Mesenchymal stem cell (in vitro differentiated cells and primary cell): ENCODE results near the gene C6orf62.

Experiments
- DNase-seq: peaks from one replicate; pipeline ENCODE4 v3.0.0-alpha.2; 2013
- H2AFZ ChIP-seq: one replicate; pipeline ENCODE4 v1.6.1; 2013; ENCODE audit warnings: low read depth, mild to moderate bottlenecking, control low read depth, inconsistent platforms, low read length, moderate library complexity
- H2AK5ac ChIP-seq: 2 replicates; pipeline ENCODE4 v1.6.1; 2013; ENCODE audit warnings: low read length, moderate library complexity, mild to moderate bottlenecking, inconsistent platforms; ENCODE audit not compliant: severe bottlenecking
- H2BK120ac ChIP-seq: one replicate; pipeline ENCODE4 v1.6.1; 2013; ENCODE audit warnings: low read depth, mild to moderate bottlenecking, inconsistent platforms, low read length, moderate library complexity
- H2BK12ac ChIP-seq, 2 experiments: one replicate each; pipeline ENCODE4 v1.6.1; 2013; ENCODE audit warnings: inconsistent platforms in 2 of 2, low read length in 2 of 2, mild to moderate bottlenecking in 2 of 2, moderate library complexity in 2 of 2, control low read depth in 1 of 2
- H2BK15ac ChIP-seq: one replicate; pipeline ENCODE4 v1.6.1; 2013; ENCODE audit warnings: mild to moderate bottlenecking, low read depth, inconsistent platforms; ENCODE audit not compliant: poor library complexity, severe bottlenecking
- H2BK5ac ChIP-seq: 2 replicates; pipeline ENCODE4 v1.6.1; 2013; ENCODE audit warnings: low read depth, mild to moderate bottlenecking, low read length, control low read depth, inconsistent platforms; ENCODE audit not compliant: poor library complexity, severe bottlenecking
- H3K14ac ChIP-seq, 2 experiments: one replicate each; pipeline ENCODE4 v1.6.1; 2013; ENCODE audit warnings: inconsistent platforms in 2 of 2, low read length in 2 of 2, control low read depth in 1 of 2, mild to moderate bottlenecking in 1 of 2, moderate library complexity in 1 of 2
- H3K18ac ChIP-seq, 2 experiments: one replicate each; pipeline ENCODE4 v1.6.1; 2013; ENCODE audit warnings: inconsistent platforms in 2 of 2, low read length in 2 of 2, control low read depth in 1 of 2, low read depth in 1 of 2, mild to moderate bottlenecking in 1 of 2
- H3K23ac ChIP-seq, 2 experiments: one replicate each; pipeline ENCODE4 v1.6.1; 2013; ENCODE audit warnings: inconsistent platforms in 2 of 2, low read length in 2 of 2, mild to moderate bottlenecking in 2 of 2, moderate library complexity in 2 of 2, control low read depth in 1 of 2
- H3K27ac ChIP-seq: 2 replicates; pipeline ENCODE4 v1.5.1; 2013; ENCODE audit warnings: mild to moderate bottlenecking, moderate library complexity, low read length, control low read depth, inconsistent platforms; ENCODE audit not compliant: poor library complexity, severe bottlenecking
- H3K27me3 ChIP-seq, 2 experiments: 2 replicates each; pipeline versions ENCODE4 v1.6.1 to v1.7.0; 2013; ENCODE audit warnings: low read length in 2 of 2, mild to moderate bottlenecking in 2 of 2, moderate library complexity in 2 of 2, control low read depth in 1 of 2, inconsistent platforms in 1 of 2; ENCODE audit not compliant: control insufficient read depth in 1 of 2, insufficient read depth in 1 of 2
- H3K36me3 ChIP-seq, 2 experiments: 2 replicates each; pipeline versions ENCODE4 v1.6.1 to v1.7.0; 2013; ENCODE audit warnings: low read length in 2 of 2, control low read depth in 1 of 2, inconsistent platforms in 1 of 2, low read depth in 1 of 2, mild to moderate bottlenecking in 1 of 2; ENCODE audit not compliant: insufficient read depth in 2 of 2, control insufficient read depth in 1 of 2
- H3K4ac ChIP-seq, 2 experiments: one replicate each; pipeline ENCODE4 v1.6.1; 2013; ENCODE audit warnings: inconsistent platforms in 2 of 2, low read length in 2 of 2, mild to moderate bottlenecking in 2 of 2, moderate library complexity in 2 of 2, control low read depth in 1 of 2, low read depth in 1 of 2
- H3K4me1 ChIP-seq: 2 replicates; pipeline ENCODE4 v1.6.1; 2013; ENCODE audit warnings: low read depth, low read length, control low read depth; ENCODE audit not compliant: control insufficient read depth, insufficient read depth
- H3K4me2 ChIP-seq: 2 replicates; pipeline ENCODE4 v1.6.1; 2013; ENCODE audit warnings: low read length, mild to moderate bottlenecking, inconsistent platforms; ENCODE audit not compliant: poor library complexity, severe bottlenecking
- H3K4me3 ChIP-seq, 2 experiments: 2 replicates each; pipeline versions ENCODE4 v1.5.1 to v1.7.0; 2013; ENCODE audit warnings: low read length in 2 of 2, mild to moderate bottlenecking in 2 of 2, control low read depth in 1 of 2, low read depth in 1 of 2; ENCODE audit not compliant: insufficient read depth in 1 of 2
- H3K79me1 ChIP-seq: replicated peaks from 2 replicates; pipeline ENCODE4 v1.6.1; 2013; ENCODE audit warnings: mild to moderate bottlenecking, control low read depth, low read length, inconsistent platforms; ENCODE audit not compliant: poor library complexity, severe bottlenecking
- H3K9ac ChIP-seq: 2 replicates; pipeline ENCODE4 v1.7.0; 2013; ENCODE audit warnings: mild to moderate bottlenecking, low read length, moderate library complexity
- H3K9me3 ChIP-seq: 2 replicates; pipeline ENCODE4 v1.7.0; 2013; ENCODE audit warnings: mild to moderate bottlenecking, low read length; ENCODE audit not compliant: control insufficient read depth
- H4K8ac ChIP-seq: one replicate; pipeline ENCODE4 v1.6.1; 2013; ENCODE audit warnings: inconsistent platforms, mild to moderate bottlenecking, low read length, moderate library complexity
- H4K91ac ChIP-seq: one replicate; pipeline ENCODE4 v1.6.1; 2013; ENCODE audit warnings: mild to moderate bottlenecking, low read length, inconsistent platforms
- WGBS: methylation state at CpG from one replicate; pipeline ENCODE4 v1.1.7; 2013; ENCODE audit warnings: mixed read lengths; 5-methylcytosine and 5-hydroxymethylcytosine counted together

C6orf62 gene

GRCh38 chr6:24760210-24760609 is 41.3 kb upstream of the C6orf62 start:
- Histone ChIP-seq H3K79me1 (no peaks in the 10 kb centered on the region), H2BK120ac (no peak overlapping the region), H2AK5ac (no peak overlapping the region), H3K4me1 (no peaks in the 10 kb centered on the region), H3K4me2 (no peak overlapping the region), H3K23ac (no peak overlapping the region), H3K18ac (no peak overlapping the region), H2BK5ac (no peak overlapping the region), H3K9me3 (no peaks in the 10 kb centered on the region), H2BK12ac (no peak overlapping the region), H4K8ac (no peak overlapping the region), H3K4ac (no peak overlapping the region), H3K36me3 (no peaks in the 10 kb centered on the region), H2AFZ (no peak overlapping the region), H3K4me3 (no peak overlapping the region), H3K27me3 (no peaks in the 10 kb centered on the region), H4K91ac (no peak overlapping the region), H3K14ac (no peak overlapping the region), H3K27ac (no peak overlapping the region), H3K9ac (no peak overlapping the region), H2BK15ac (no peak overlapping the region)
- no peak for DNase-seq
- 96% methylated on average over 5 of the region's 5 CpGs for WGBS

GRCh38 chr6:24759718-24760117 is 40.8 kb upstream of the C6orf62 start:
- Histone ChIP-seq H3K4me1 (no peaks in the 10 kb centered on the region), H3K23ac (no peak overlapping the region), H3K9me3 (no peaks in the 10 kb centered on the region), H2BK12ac (no peak overlapping the region), H4K8ac (no peak overlapping the region), H2BK120ac (no peak overlapping the region), H3K14ac (no peak overlapping the region), H3K36me3 (no peaks in the 10 kb centered on the region), H4K91ac (no peak overlapping the region), H2BK15ac (no peak overlapping the region), H3K27me3 (no peaks in the 10 kb centered on the region), H3K18ac (no peak overlapping the region), H3K9ac (no peak overlapping the region), H3K4ac (no peak overlapping the region), H3K4me2 (no peak overlapping the region), H2BK5ac (no peak overlapping the region), H3K79me1 (no peaks in the 10 kb centered on the region), H2AK5ac (no peak overlapping the region), H3K4me3 (no peak overlapping the region), H2AFZ (no peak overlapping the region), H3K27ac (no peak overlapping the region)
- 93% methylated on average over 3 of the region's 3 CpGs for WGBS
- no peak for DNase-seq

GRCh38 chr6:24757611-24758010 is 38.7 kb upstream of the C6orf62 start:
- H3K4me1 ChIP-seq: no peaks in the 10 kb centered on the region
- H3K9me3 ChIP-seq: no peaks in the 10 kb centered on the region
- H3K79me1 ChIP-seq: no peaks in the 10 kb centered on the region
- no peak overlapping the region for H3K9ac ChIP-seq
- H2AFZ ChIP-seq: no peak overlapping the region
- H2AK5ac ChIP-seq: no peak overlapping the region
- H2BK15ac ChIP-seq: no peak overlapping the region
- H3K27me3 ChIP-seq: no peaks in the 10 kb centered on the region
- H3K4me3 ChIP-seq: no peak overlapping the region
- H2BK12ac ChIP-seq: no peak overlapping the region
- no peak overlapping the region for H3K14ac ChIP-seq
- no peak overlapping the region for H3K27ac ChIP-seq
- H2BK120ac ChIP-seq: no peak overlapping the region
- H2BK5ac ChIP-seq: no peak overlapping the region
- H4K91ac ChIP-seq: no peak overlapping the region
- H3K4me2 ChIP-seq: no peak overlapping the region
- DNase-seq: no peak
- no peaks in the 10 kb centered on the region for H3K36me3 ChIP-seq
- no peak overlapping the region for H3K4ac ChIP-seq
- H3K23ac ChIP-seq: no peak overlapping the region
- WGBS: 97% methylated on average over 6 of the region's 6 CpGs
- no peak overlapping the region for H4K8ac ChIP-seq
- H3K18ac ChIP-seq: no peak overlapping the region

DNA sequence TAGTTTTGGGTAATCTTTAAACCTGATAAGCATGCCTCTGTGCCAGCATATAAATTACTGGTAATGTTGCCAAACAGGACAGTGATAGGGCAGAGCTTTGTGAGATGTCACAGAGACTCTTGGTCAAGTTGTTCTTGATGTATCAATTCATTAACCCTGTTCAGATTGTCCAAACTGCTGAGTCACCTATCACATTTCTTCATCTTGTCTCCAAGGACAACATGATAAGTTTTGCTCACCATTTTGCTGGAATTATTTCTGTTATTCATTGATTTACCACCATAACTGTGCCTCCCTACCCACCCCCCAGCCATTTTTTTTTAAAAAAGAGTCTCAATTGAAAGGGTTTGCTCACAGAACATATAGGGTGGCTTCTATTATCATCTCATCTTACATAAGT is 36.3 kb upstream of the C6orf62 start:
- Histone ChIP-seq H3K79me1 (no peaks in the 10 kb centered on the region), H3K23ac (no peak overlapping the region), H2AK5ac (no peak overlapping the region), H3K4me2 (no peak overlapping the region), H3K4me1 (no peaks in the 10 kb centered on the region), H4K8ac (no peak overlapping the region), H2BK15ac (no peak overlapping the region), H3K18ac (no peak overlapping the region), H3K27me3 (no peaks in the 10 kb centered on the region), H4K91ac (no peak overlapping the region), H3K4me3 (no peak overlapping the region), H2BK120ac (no peak overlapping the region), H3K4ac (no peak overlapping the region), H3K9me3 (no peaks in the 10 kb centered on the region), H3K14ac (no peak overlapping the region), H2BK12ac (no peak overlapping the region), H2BK5ac (no peak overlapping the region), H3K9ac (no peak overlapping the region), H2AFZ (no peak overlapping the region), H3K27ac (no peak overlapping the region), H3K36me3 (no peaks in the 10 kb centered on the region)
- no peak for DNase-seq
